Testis (tissue), 3 donors: ENCODE measurements around the gene SZT2. TPM values are rescaled to one million over a fixed set of nuclear protein-coding genes. Genes with fewer than 3 reads are reported as not detected.

Experiments used
- DNase-seq: peaks from one replicate; pipeline ENCODE4 v3.0.0-alpha.2; 2019
- H3K27ac ChIP-seq, 2 donors: fragments of 200-600 bp; sonication (generic); one replicate each; pipeline ENCODE4 v1.5.1; 2019
- H3K27me3 ChIP-seq: fragments of 200-600 bp; sonication (generic); one replicate; pipeline ENCODE4 v1.5.1; 2019
- H3K36me3 ChIP-seq: fragments of 200-600 bp; sonication (generic); one replicate; pipeline ENCODE4 v1.5.1; 2017; ENCODE audit warnings: low read depth; ENCODE audit errors: missing control alignments
- H3K4me1 ChIP-seq: fragments of 200-600 bp; sonication (generic); one replicate; pipeline ENCODE4 v1.5.1; 2019
- H3K4me3 ChIP-seq, 2 donors: fragments of 200-600 bp; sonication (generic); one replicate each; pipeline ENCODE4 v1.5.1; 2017 to 2019
- H3K9me3 ChIP-seq: fragments of 200-600 bp; sonication (generic); one replicate; pipeline ENCODE4 v1.5.1; 2017
- CTCF ChIP-seq, 3 experiments: fragments of 450-650 bp in 2 of 3; fragments of 200-600 bp in 1 of 3; sonication (generic) in 1 of 3; IDR thresholded peaks; one replicate each; pipeline ENCODE4 v1.5.1; 2016 to 2019; ENCODE audit warnings: antibody characterized with exemption in 3 of 3, mild to moderate bottlenecking in 2 of 3, moderate library complexity in 1 of 3
- POLR2A ChIP-seq: fragments of 450-650 bp; IDR thresholded peaks from one replicate; pipeline ENCODE4 v1.6.1; 2017; ENCODE audit warnings: antibody characterized with exemption, mild to moderate bottlenecking, moderate library complexity
- WGBS, 2 donors: methylation state at CpG; one replicate each; pipeline ENCODE4 v1.1.5; 2018; 5-methylcytosine and 5-hydroxymethylcytosine counted together
- intact Hi-C: fragments of 100-400 bp; cut with DNase I; formaldehyde crosslinking; loops from one replicate; pipeline ENCODE4 v1.15.1; 2023; ENCODE audit warnings: low total_unique reads
- polyA plus RNA-seq: library from polyadenylated mRNA; stranded (reverse); fragments of 350-450 nt; fragmentation: Illumina TruSeq; extraction: RNeasy Lipid Tissue Mini Kit (QIAGEN cat#74804); gene quantifications from one replicate; pipeline ENCODE4 v1.2.3, GENCODE V29; 2014; ENCODE audit warnings: low read depth, low replicate concordance; ENCODE audit not compliant: insufficient read depth
- total RNA-seq, 2 donors: library from RNA; depleted of rRNA; stranded (reverse); fragments of >200 nt; gene quantifications; one replicate each; pipeline ENCODE4 v1.2.3, GENCODE V29; 2016

SZT2 gene
- total and polyA plus RNA-seq, 3 donors from 2014 or later = 40.0 to 115 (median 90.1) TPM

- no peaks in the 10 kb centered on the region for H3K36me3 ChIP-seq
- no peak overlapping the region for H3K4me3 ChIP-seq
- no peak overlapping the region for H3K27ac ChIP-seq
- H3K9me3 ChIP-seq = no peaks in the 10 kb centered on the region
- WGBS, 2 donors = 94 to 96% methylated on average over 10 of the region's 10 CpGs
- no peaks in the 10 kb centered on the region for H3K27me3 ChIP-seq
- TF ChIP-seq CTCF (IDR thresholded peaks at IDR 0.05) (no peak), POLR2A (no peak)
- H3K4me1 ChIP-seq = no peaks in the 10 kb centered on the region
- intact Hi-C loops = no loop called here
- DNase-seq = no peak
Measured at GRCh38 chr1:43420874-43421273, 31.2 kb downstream of the SZT2 start.

GRCh38 chr1:43421396-43421795 is 31.7 kb downstream of the SZT2 start:
- H3K27me3 ChIP-seq = no peaks in the 10 kb centered on the region
- H3K4me1 ChIP-seq = no peaks in the 10 kb centered on the region
- H3K4me3 ChIP-seq = no peak overlapping the region
- TF ChIP-seq CTCF (IDR thresholded peaks at IDR 0.05) = no peak
- TF ChIP-seq POLR2A = no peak
- no peaks in the 10 kb centered on the region for H3K36me3 ChIP-seq
- H3K27ac ChIP-seq = no peak overlapping the region
- intact Hi-C loops = no loop called here
- 95 to 96% methylated on average over 6 of the region's 6 CpGs for WGBS, 2 donors
- H3K9me3 ChIP-seq = no peaks in the 10 kb centered on the region
- DNase-seq = no peak

- intact Hi-C loops = no loop called here
- TF ChIP-seq CTCF (IDR thresholded peaks at IDR 0.05) (no peak), POLR2A (no peak)
- no peak for DNase-seq
Measured at GRCh38 chr1:43421976-43422750, 32.5 kb downstream of the SZT2 start.

GRCh38 chr1:43422995-43423671 is 33.4 kb downstream of the SZT2 start:
- Histone ChIP-seq H3K36me3 (no peaks in the 10 kb centered on the region), H3K4me3 (no peak overlapping the region), H3K4me1 (no peaks in the 10 kb centered on the region), H3K9me3 (no peaks in the 10 kb centered on the region), H3K27me3 (no peaks in the 10 kb centered on the region), H3K27ac (no peak overlapping the region)
- 89 to 95% methylated on average over 15 to 16 of the region's 16 CpGs for WGBS, 2 donors
- TF ChIP-seq CTCF (IDR thresholded peaks at IDR 0.05) = no peak
- TF ChIP-seq POLR2A = no peak
- DNase-seq = no peak
- intact Hi-C loops = no loop called here

More at GRCh38 chr1:43421976-43422750, 32.5 kb downstream of the SZT2 start:
- no peaks in the 10 kb centered on the region for H3K36me3 ChIP-seq
- H3K27ac ChIP-seq = no peak overlapping the region
- no peaks in the 10 kb centered on the region for H3K9me3 ChIP-seq
- 89 to 90% methylated on average over 11 to 12 of the region's 12 CpGs for whole genome bisulfite sequencing, 2 donors
- H3K27me3 ChIP-seq = no peaks in the 10 kb centered on the region
- H3K4me3 ChIP-seq = no peak overlapping the region
- H3K4me1 ChIP-seq = no peaks in the 10 kb centered on the region
